GM12892 (cell line): ENCODE data around the gene LIME1.

Source experiments
- DNase-seq: peaks from one replicate; pipeline ENCODE4 v3.0.0; 2011; ENCODE audit not compliant: insufficient read length
- FAIRE-seq: peaks from 2 replicates; lab custom pipeline; 2011; peaks lifted over from hg19 to GRCh38; lab: Jason Lieb, UNC
- POLR2A ChIP-seq: IDR thresholded peaks from 2 replicates; pipeline ENCODE4 v1.6.1; 2011; ENCODE audit warnings: low read depth, low read length, control low read depth
- POLR2AphosphoS5 ChIP-seq: IDR thresholded peaks from 2 replicates; pipeline ENCODE4 v1.6.1; 2011; ENCODE audit warnings: low read depth, low read length, control low read depth
- TAF1 ChIP-seq: IDR thresholded peaks from 2 replicates; pipeline ENCODE4 v1.6.1; 2011; ENCODE audit warnings: low read depth, mild to moderate bottlenecking, control low read depth, low read length, borderline replicate concordance

Gene LIME1

DNA sequence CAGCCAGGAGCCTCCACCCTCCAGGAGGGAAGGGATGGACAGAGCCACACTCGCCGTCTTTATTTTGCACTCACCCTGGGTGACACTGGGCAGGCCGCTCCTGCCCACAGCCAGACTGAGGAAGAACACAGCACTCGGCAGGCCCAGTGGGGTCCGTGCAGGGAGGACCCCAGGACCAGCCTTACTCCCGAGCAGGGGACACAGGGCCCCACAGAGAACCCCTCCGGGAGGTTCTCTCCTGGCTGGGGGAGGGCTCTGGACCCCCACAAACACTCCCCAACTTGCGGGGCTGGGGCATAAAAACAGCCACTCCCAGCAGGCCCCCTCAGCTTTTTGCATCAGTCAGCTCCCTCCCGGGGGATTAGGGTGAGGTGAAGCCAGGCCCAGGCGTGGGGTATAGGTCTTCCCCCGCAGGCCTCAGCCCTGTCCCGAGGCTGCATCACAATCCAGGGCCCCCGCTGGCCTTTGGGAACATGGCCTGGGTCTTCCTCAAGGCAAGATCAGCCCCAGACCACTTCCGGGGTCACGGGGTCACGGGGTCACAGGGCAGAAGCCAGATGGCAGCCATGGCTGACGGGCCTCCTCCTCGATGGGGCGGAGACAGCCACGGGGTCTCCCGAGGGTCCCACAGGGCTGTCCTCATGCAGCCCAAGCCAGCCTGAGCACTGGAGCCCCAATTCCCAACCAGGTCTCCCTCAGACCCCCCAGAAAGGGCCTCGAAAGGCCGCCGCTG lies 36.8 kb upstream of the LIME1 start:
- DNase-seq (no peak), FAIRE-seq (no peak)

DNA sequence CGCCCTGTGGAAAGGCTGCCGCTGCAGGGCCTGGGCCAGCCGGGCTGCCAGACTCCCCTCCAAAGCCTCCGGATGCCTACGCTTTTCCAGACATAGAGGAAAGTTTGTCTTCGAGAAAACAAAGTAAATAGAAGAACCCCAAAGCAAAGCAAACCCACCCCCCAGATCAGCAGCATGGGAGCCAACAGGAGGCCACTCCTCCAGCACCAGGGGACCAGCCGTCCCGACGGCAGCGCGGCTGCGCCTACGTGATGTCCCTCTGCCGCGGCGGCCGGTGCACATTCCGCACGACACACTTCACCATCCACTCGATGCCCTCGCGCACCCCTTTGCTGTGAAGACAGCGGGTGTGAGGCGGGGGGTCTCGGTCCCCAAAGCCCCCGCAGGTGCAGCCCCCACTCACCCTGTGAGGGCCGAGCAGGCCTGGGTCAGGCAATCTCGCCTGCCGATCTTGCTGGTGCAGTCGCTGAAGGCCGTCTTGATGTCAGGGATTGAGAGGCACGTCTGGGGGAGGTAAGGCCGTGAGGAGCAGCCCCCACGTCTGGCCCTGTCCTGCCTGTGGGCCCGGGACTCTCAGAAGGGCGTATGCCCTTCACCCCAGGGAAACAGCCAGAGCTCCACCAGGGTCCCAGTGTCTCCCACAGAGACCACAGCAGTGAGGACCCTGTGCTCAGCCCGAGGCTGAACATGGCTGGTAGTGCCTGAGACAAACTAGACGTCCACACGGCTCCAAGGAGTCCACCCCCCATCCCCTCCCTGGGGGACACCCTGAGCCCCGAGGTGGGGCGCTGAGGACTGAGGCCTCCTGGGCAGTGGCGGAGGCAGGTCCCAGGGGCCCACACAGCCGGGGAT lies 36.0 kb upstream of the LIME1 start:
- 0 out of 2 replicates have a peak, but pooled peaks have one; percentile 8 for TF ChIP-seq POLR2AphosphoS5
- no peak for TF ChIP-seq TAF1
- no peak; the same call in 1 of the 2 replicates for TF ChIP-seq POLR2A
- DNase-seq (peak; percentile 18), FAIRE-seq (no peak)

More for the DNA sequence above, 36.8 kb upstream of the LIME1 start:
- TF ChIP-seq POLR2AphosphoS5 (0 out of 2 replicates have a peak, but pooled peaks have one; percentile 12), TAF1 (no peak), POLR2A (no peak)

- FAIRE-seq (no peak), DNase-seq (peak; percentile 8)
- TF ChIP-seq POLR2AphosphoS5 (no peak), POLR2A (no peak), TAF1 (no peak)
These were observed 35.5 kb upstream of the LIME1 start for GRCh38 chr20:63701051-63701328.

DNA sequence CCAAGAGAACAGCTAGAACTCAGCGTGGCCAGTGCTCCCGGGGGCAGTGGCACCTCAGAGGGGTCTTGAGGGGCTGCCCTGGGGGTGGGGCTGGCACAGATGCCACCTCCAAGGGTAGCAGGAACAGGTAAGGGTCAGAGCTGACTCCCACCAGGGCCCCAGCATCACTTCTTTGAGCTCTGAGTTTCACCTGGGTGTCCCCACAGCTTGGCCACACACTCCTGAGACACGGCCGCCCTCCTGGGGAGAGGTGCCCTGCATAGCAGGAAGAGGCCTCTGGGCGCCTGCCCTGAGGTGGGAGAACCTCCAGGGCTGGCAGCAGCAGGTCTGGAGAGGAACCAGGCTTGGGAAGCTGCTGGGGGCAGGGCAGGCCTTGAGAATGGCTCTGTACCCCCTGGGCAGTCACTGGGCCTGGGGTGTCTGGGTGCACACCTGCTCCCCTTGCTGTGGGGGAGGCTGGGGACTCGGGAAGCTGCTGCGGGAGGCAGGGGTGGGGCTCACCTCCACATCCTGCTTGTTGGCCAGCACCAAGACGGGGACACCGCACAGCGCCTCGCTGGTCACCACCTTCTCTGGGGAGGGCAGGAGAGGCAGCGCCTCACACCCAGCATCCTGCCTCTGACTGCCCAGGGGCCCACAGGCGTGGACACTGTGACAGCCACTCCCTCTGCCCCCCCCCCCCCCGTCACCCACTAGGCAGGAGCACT lies 35.0 kb upstream of the LIME1 start:
- peak; percentile 17 for DNase-seq

GRCh38 chr20:63702036-63702665 lies 34.3 kb upstream of the LIME1 start:
- TF ChIP-seq POLR2AphosphoS5: no peak
- no peak for TF ChIP-seq TAF1
- no peak for TF ChIP-seq POLR2A
- DNase-seq (no peak), FAIRE-seq (no peak)

More for the DNA sequence above, 35.0 kb upstream of the LIME1 start:
- no peak for FAIRE-seq
- 0 out of 2 replicates have a peak, but pooled peaks have one; percentile 10 for TF ChIP-seq POLR2A
- TF ChIP-seq POLR2AphosphoS5: no peak

- TF ChIP-seq POLR2AphosphoS5 (no peak; the same call in 1 of the 2 replicates), POLR2A (no peak), TAF1 (no peak)
- DNase-seq (no peak), FAIRE-seq (no peak)
These were observed 33.6 kb upstream of the LIME1 start for GRCh38 chr20:63702751-63703470.

DNA sequence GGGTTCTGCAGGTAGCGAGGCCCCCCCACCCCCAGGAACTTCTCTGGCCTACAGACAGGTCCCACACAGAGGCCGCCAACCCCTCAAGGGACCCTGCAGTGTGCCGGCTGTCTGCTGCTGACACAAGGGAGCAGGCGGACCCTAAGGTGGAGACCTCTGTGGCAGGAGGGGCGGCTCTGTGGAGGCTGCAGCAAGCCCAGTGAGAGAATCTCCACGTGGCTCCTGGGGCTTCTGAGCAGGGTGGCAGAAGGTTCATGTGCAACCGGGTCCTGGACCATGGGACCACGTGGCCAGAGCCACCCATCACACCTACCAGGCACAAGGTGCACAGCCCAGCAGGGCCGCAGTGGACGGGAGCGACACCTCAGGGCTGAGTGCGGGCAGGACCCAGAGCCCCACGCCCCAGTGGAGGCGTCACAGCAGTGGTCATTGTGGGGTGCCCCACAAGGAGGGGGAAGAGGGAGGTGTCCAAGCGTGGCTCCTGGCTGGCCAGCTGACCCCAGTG lies 32.9 kb upstream of the LIME1 start:
- no peak for DNase-seq
- no peak for FAIRE-seq
- TF ChIP-seq POLR2AphosphoS5 (no peak), TAF1 (no peak), POLR2A (no peak; the same call in 1 of the 2 replicates)

DNA sequence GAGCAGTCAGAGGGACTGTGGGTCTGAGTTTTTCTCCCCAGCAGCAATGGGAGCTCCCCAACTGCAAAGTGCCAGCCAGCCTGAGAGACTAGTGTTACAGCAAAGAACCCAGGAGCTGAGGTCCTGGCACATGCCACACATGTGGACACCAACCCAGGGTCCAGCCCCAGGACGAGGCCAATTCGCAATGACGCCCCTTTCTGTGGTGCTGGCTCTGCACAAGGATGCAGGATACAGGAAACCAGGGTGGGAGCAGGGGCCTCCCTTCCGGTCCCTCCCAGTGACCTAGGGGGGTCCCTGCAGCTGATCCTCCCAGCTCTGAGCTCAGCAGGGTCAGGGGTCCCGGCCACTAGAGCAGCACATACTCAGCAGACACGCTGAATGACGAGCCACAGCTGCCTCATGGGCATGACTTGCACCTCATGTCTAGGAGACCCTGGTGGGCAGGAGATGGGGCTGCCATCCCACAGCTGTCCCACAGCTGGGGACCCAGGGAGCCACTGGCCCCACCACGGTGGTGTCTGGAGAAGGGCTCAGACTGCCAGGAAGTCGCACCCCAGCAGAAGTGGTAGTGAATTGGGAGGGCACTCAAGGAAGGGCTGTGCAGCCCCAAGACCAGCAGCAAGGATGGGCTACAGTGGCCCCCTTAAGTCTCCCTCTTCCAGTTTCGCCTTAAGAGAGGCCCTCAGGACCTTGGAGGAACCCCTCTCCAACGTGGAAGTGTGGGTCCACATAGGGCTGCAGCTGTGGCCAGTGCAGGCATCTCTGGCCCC lies 32.3 kb upstream of the LIME1 start:
- DNase-seq: no peak
- no peak for FAIRE-seq
- TF ChIP-seq POLR2AphosphoS5 (no peak), POLR2A (no peak), TAF1 (no peak)

DNA sequence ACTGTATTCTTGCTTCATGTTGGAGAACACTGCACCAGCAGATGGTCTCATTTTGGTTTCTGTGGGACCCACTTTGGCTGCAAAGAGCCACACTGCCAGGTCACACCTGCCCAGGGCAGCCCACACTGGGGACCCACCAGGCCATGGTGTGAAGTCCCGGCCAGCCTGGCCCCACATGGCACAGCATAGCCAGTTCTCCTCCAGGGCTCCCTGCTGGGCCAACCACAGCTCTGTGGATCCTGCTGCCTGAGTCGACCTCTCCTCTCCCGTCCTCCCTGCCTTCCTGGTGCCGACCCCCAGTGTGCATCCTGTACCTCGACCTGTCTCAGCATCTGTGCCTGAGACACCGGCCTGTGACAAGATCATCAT lies 31.7 kb upstream of the LIME1 start:
- no peak for TF ChIP-seq POLR2AphosphoS5
- TF ChIP-seq POLR2A: no peak
- TF ChIP-seq TAF1: no peak
- FAIRE-seq (no peak), DNase-seq (no peak)

DNA sequence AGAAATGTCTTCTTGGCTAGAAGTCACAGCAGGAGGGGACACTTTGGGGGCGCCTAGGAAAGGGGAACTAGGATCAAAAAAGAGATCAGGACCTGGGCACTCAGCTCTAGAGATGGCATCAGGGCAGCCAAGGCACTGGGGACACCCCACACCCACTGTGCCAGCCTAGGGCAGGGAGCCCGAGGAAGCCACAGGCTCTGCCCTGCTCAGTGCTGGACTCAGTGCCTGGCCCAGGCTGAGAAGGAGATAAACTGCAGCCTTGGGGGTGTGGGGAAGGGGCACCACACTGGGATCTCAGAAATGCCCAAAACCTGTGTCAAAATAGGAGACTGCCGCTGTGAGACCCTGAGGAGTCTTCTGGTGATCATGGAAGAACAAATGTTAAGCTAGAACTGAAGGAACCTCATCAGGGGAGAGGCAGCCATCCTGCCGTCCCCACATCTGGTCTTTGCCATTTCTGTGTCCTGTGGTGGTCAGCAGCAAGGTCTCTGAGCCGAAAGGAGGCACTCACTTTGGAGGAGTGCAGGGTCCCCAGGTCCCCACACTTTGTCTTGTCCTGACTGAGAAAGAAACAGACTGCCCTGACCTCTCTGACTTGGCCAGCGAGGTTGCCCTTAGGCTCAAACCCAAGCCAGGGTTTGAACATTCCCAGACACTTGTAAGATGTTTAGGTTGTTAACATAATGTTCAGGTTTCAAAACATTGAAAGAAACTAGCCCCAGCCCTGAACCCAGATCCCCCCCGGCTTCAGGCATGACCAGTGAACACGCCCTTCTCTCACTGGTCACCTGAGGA lies 31.0 kb upstream of the LIME1 start:
- DNase-seq (no peak), FAIRE-seq (no peak)
- TF ChIP-seq POLR2A (no peak), TAF1 (no peak), POLR2AphosphoS5 (no peak)
